NCI-H345 treated with DMSO at 0.1 percent for 48 hours (cell line): ENCODE measurements around the gene OVCH2.
A peak's percentile ranks its signal among the peaks of the same experiment; 100 is the strongest.
"Not testable (repeated sequence)": the region's sequence is repeated elsewhere in the genome, so short reads cannot be mapped to it uniquely, and the experiment has no call there.

Source experiments
- DNase-seq: peaks from one replicate; lab custom pipeline; 2025; ENCODE audit not compliant: unreplicated experiment; lab: John Stamatoyannopoulos, UW

OVCH2 gene, protein sequence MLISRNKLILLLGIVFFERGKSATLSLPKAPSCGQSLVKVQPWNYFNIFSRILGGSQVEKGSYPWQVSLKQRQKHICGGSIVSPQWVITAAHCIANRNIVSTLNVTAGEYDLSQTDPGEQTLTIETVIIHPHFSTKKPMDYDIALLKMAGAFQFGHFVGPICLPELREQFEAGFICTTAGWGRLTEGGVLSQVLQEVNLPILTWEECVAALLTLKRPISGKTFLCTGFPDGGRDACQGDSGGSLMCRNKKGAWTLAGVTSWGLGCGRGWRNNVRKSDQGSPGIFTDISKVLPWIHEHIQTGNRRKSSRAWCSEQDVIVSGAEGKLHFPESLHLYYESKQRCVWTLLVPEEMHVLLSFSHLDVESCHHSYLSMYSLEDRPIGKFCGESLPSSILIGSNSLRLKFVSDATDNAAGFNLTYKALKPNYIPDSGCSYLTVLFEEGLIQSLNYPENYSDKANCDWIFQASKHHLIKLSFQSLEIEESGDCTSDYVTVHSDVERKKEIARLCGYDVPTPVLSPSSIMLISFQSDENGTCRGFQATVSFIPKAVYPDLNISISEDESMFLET

DNA sequence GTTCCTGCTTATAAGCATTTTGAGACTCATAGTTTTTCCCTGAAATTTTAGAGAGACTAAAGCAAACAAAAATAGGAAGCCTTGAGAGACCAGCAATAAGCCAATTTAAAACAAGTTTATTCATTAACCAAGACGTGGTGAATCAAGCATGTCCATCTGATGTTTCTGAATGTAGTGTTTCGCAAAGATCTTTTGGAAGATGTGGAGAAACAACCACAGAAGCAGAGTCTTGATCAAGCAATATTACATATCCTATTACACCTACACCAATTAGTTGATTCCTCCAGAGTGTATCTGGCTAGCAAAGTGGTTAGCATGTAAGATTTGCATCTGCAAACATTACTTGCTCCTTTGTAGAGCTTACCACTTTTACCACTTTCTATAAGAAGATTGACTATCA, at the start of gene OVCH2:
Gene OVCH2, minus strand, starts transcription at position 101 of the 400 bp plus-strand sequence. Its CDS starts 83 bp downstream, at position 18.
- no peak for DNase-seq

GRCh38 chr11:7749456-7749855, 43.2 kb upstream of the OVCH2 start:
- no peak for DNase-seq

- not testable (repeated sequence) for DNase-seq
These were observed 28.5 kb upstream of the OVCH2 start for GRCh38 chr11:7734767-7735166.

GRCh38 chr11:7714786-7715185, 8.5 kb upstream of the OVCH2 start:
- no peak for DNase-seq

DNA sequence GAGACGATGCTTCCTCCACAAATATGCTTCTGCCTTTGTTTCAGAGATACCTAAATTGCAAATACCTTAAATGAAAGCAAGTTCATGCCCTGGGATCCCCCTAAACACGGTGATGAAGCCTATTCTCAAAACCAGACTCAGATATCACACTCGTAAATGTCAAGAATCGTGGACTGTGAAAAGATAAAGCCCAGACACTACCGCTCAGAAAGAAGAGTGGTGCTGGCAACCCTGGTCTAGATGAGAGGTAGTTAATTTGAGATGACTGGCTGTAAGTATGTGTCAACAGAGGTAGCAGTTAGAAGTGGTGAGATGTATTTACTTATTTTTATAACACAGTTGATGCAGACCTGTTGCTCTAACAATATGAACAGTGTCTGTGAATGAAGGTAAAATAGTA, 2.5 kb downstream of the OVCH2 start:
- DNase-seq: no peak

- no peak for DNase-seq
These were observed 9.9 kb downstream of the OVCH2 start for GRCh38 chr11:7696424-7696823.

GRCh38 chr11:7694235-7694634, 12.0 kb downstream of the OVCH2 start:
- DNase-seq: no peak

GRCh38 chr11:7692426-7692825, 13.9 kb downstream of the OVCH2 start:
- DNase-seq: no peak

DNA sequence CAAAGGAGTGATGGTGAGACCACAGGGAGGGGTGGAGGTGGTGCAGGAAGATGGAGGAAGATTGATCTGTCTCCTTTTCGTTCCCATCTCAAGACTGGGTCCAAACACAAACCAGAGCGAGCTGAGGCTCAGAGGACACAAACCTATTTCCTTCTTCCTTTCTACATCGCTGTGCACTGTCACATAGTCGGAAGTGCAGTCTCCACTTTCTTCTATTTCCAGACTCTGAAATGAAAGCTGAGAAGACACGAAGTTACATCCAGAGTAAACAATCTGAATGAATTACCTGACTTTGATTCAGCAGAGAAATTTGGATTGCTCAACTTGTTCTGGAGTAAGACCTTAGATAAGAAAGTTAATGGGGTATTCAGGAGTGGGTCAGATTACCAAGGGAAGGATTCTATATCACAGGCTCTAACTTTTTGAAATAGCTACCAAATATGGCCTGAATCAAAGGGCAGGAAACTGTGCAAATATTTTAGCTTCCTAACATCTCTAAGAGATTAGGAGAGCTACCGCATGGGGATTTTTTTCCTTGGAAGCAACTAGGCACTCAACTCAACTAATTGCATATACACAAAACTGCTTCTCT, 14.4 kb downstream of the OVCH2 start:
- DNase-seq: no peak

DNA sequence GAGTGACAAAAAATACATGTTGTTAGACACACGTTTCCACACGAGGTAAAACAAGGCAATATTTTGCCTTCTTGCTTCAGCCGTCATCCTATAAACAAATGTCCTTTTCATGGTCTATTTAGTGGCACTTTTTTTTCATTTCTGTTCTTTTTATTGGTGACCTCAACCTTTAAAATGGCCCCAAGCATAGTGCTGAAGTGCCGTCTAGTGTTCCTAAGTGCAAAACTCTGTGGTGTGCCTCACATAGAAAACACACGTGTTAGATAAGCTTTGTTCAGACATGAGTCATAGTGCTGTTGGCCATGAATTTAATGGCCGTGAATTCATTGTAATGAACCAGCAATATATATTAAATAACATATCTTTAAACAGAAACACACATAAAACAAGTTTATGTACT, 15.6 kb downstream of the OVCH2 start:
- no peak for DNase-seq

DNA sequence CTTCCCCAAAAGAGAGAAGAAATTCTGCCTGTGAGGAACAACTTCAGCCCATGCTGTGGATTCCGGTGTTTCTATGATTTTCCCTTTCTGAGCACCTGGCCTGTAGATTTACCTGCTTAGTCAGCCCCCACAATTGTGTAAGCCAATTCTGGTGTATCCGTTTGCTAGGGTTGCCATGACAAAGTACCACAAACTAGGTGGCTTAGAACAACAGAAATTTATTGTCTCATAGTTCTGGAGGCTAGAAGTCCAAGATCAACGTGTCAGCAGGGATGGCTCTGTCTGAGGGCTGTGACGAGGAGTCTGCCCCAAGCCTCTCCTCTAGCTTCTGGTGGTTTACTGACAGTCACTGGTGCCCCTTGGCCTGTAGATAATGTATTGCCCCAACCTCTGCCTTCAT, 17.0 kb downstream of the OVCH2 start:
- DNase-seq: no peak

- peak; percentile 14 for DNase-seq
These were observed 17.9 kb downstream of the OVCH2 start for GRCh38 chr11:7688238-7688826.

GRCh38 chr11:7687386-7687785, 18.9 kb downstream of the OVCH2 start:
- no peak for DNase-seq

DNA sequence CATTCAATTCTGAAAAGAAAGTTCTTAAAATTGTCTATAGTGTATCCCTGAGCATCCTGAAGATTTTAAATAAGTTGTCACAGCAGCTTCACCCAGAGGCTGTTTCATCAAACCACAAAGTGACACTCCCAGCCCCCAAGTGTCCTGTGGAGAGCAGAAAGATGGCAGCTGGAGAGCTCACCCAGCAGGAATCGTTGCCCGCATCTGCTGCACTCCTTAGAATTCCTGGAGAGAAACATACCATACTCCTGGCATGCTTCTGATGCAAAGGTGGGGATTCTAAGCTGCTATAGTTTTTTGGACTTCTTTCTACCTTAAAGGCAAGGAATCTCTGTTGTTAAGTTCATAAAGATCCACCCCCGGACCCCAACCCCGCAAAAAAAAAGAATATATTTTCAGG, 19.5 kb downstream of the OVCH2 start:
- DNase-seq: no peak

DNA sequence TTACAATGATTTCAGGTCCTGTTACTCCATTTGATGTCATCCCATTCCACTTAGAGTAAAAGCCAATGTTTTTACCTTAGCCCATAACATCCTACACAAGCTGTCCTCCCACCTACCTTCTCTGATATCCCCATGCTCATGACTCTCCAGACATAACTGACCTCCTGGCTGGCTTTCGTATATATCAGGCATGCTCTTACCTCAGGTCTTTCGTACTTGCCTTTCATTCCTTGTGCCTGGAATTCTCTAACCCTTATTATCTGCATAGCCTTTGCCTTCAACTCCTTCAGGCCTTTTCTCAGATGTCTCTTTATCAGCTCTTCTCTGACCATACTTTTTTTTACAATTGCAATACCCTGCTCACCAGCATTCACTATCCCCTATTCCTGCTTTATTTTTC, 22.7 kb downstream of the OVCH2 start:
- DNase-seq: no peak

- no peak for DNase-seq
These were observed 28.5 kb downstream of the OVCH2 start for GRCh38 chr11:7677796-7678201.

GRCh38 chr11:7677071-7677470, 29.2 kb downstream of the OVCH2 start:
- DNase-seq: no peak

- DNase-seq: no peak
These were observed 30.6 kb downstream of the OVCH2 start for GRCh38 chr11:7675631-7676030.

DNA sequence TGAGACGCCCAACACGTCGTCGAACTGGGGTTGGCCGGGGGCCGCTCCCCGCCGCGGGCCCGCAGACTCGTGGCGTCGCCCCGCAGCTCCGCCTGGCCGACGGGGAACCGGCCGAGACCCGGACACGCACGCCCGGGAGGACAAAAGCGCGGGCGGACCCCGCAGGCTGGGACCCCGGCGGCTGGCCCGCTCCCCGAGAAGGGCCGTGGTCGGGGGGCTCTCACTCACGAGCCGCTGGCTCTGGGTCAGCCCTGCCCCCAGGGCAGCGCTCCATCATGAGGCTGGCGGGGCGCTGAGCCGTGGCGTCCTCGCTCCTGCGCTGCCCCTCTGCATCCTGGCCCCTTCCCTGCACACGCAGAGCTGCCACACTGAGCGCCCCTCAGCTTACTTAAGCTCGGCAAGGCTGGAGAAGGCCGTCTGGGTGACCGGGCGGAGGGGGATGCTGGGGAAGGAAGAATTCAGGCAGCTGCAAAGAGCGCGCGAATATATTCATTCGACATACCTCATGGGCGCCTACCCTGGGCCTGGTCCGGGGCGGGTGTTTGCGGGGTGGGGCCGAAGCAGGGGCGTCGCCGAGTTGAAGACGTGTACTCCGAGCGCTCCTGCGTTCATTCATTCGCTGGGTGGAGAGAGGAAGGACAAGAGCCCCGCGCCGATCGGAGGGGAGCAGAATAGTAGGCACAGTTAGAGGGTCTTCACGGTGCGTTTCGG, 32.4 kb downstream of the OVCH2 start:
- no peak for DNase-seq

- DNase-seq: no peak
These were observed 33.1 kb downstream of the OVCH2 start, which contains the start of gene CYB5R2 for GRCh38 chr11:7672960-7673723. CYB5R2 (minus strand) TSS chr11:7673500; CDS start chr11:7672825, 675 bp downstream.
